HS-5 (cell line): Measurements from ENCODE around the gene NPAS3.

ENCODE experiments used
- DNase-seq: peaks from one replicate; pipeline ENCODE4 v3.0.0-alpha.2; 2012; ENCODE audit warnings: low read depth

NPAS3 gene

GRCh38 chr14:33257796-33258195 lies 319.1 kb downstream of the NPAS3 start:
- no peak for DNase-seq

- DNase-seq = no peak
Observed at GRCh38 chr14:33259764-33260163, 321.1 kb downstream of the NPAS3 start.

GRCh38 chr14:33271216-33271615 lies 332.5 kb downstream of the NPAS3 start:
- no peak for DNase-seq

- no peak for DNase-seq
Observed at GRCh38 chr14:33271891-33272290, 333.2 kb downstream of the NPAS3 start.

- no peak for DNase-seq
Observed at GRCh38 chr14:33273978-33274377, 335.3 kb downstream of the NPAS3 start.

- no peak for DNase-seq
Observed at GRCh38 chr14:33275879-33276278, 337.2 kb downstream of the NPAS3 start.

- DNase-seq = no peak
Observed at GRCh38 chr14:33279865-33280264, 341.2 kb downstream of the NPAS3 start.

GRCh38 chr14:33280646-33281045 lies 342.0 kb downstream of the NPAS3 start:
- DNase-seq = peak; percentile 18

- DNase-seq = peak; percentile 16
Observed at GRCh38 chr14:33282331-33283230, 343.9 kb downstream of the NPAS3 start.

GRCh38 chr14:33285902-33286700 lies 347.4 kb downstream of the NPAS3 start:
- no peak for DNase-seq

GRCh38 chr14:33287189-33287588 lies 348.5 kb downstream of the NPAS3 start:
- no peak for DNase-seq

GRCh38 chr14:33290641-33291040 lies 352.0 kb downstream of the NPAS3 start:
- DNase-seq = no peak

GRCh38 chr14:33291529-33292104 lies 352.9 kb downstream of the NPAS3 start:
- no peak for DNase-seq

- DNase-seq = no peak
Observed at GRCh38 chr14:33294419-33294818, 355.7 kb downstream of the NPAS3 start.

GRCh38 chr14:33297565-33297964 lies 358.9 kb downstream of the NPAS3 start:
- DNase-seq = no peak

GRCh38 chr14:33307691-33308251 lies 369.1 kb downstream of the NPAS3 start:
- peak; percentile 58 for DNase-seq

GRCh38 chr14:33309106-33309505 lies 370.4 kb downstream of the NPAS3 start:
- DNase-seq = no peak

GRCh38 chr14:33315217-33315616 lies 376.5 kb downstream of the NPAS3 start:
- DNase-seq = no peak

- no peak for DNase-seq
Observed at GRCh38 chr14:33315721-33316120, 377.0 kb downstream of the NPAS3 start.

- DNase-seq = no peak
Observed at GRCh38 chr14:33317675-33318074, 379.0 kb downstream of the NPAS3 start.

- DNase-seq = no peak
Observed at GRCh38 chr14:33323979-33324378, 385.3 kb downstream of the NPAS3 start.

GRCh38 chr14:33331176-33331949 lies 392.7 kb downstream of the NPAS3 start:
- DNase-seq = no peak
